ENCODE measurements around the gene CDK19.

Gene CDK19

DNA sequence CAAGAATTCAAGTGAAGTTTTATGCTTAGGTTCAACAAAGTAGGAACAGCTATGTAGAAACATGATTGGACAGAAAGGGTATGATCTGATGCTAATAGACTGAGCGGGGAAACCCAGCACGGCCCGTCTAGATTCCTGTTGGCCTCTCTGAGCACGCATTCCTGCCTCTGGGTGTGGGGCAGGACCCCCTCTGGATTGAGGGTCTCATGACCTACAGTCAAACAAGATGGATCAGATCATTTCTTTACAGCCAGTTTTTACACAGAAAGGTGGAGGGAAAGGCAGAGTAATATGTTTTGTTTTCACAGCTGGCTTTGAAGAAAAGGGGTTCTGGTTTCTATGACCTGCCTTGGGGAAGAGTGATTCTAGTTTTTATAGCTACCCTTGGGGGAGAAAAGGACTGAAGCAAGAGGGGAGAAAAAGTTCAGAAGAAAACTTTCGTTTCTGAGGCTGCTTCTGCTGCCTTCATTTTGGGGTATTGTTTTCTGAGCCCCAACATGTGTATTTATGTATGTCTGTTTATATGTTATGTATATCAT, 239.3 kb downstream of the CDK19 start:
- H2AFZ ChIP-seq (ENCODE audit: low read length): no peak overlapping the region
- no peaks in the 10 kb centered on the region for H3K79me2 ChIP-seq (ENCODE audit: insufficient read depth, low read length)
- TF ChIP-seq, protein P1, sequence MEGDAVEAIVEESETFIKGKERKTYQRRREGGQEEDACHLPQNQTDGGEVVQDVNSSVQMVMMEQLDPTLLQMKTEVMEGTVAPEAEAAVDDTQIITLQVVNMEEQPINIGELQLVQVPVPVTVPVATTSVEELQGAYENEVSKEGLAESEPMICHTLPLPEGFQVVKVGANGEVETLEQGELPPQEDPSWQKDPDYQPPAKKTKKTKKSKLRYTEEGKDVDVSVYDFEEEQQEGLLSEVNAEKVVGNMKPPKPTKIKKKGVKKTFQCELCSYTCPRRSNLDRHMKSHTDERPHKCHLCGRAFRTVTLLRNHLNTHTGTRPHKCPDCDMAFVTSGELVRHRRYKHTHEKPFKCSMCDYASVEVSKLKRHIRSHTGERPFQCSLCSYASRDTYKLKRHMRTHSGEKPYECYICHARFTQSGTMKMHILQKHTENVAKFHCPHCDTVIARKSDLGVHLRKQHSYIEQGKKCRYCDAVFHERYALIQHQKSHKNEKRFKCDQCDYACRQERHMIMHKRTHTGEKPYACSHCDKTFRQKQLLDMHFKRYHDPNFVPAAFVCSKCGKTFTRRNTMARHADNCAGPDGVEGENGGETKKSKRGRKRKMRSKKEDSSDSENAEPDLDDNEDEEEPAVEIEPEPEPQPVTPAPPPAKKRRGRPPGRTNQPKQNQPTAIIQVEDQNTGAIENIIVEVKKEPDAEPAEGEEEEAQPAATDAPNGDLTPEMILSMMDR (IDR thresholded peaks at IDR 0.05; ENCODE audit: low read length): no peak
- TF ChIP-seq EZH2 (IDR thresholded peaks at IDR 0.05; ENCODE audit: borderline replicate concordance, low read length): no peak
- no peak overlapping the region for H3K27ac ChIP-seq (ENCODE audit: low read depth, low read length, poor library complexity, severe bottlenecking)
- no peak overlapping the region for H3K9ac ChIP-seq (ENCODE audit: low read length)
- no peaks in the 10 kb centered on the region for H3K9me3 ChIP-seq (ENCODE audit: low read length)
- no peak overlapping the region for H3K4me3 ChIP-seq (ENCODE audit: low read depth, low read length, poor library complexity, severe bottlenecking)
- no peaks in the 10 kb centered on the region for H4K20me1 ChIP-seq (ENCODE audit: insufficient read depth, low read length)
- H3K4me2 ChIP-seq (ENCODE audit: low read length): no peak overlapping the region
- no peaks in the 10 kb centered on the region for H3K36me3 ChIP-seq (ENCODE audit: insufficient read depth, low read length)
- no peaks in the 10 kb centered on the region for H3K27me3 ChIP-seq (ENCODE audit: insufficient read depth, low read length)
- no peaks in the 10 kb centered on the region for H3K9me2 ChIP-seq (ENCODE audit: low read depth, low read length)
- H3K4me1 ChIP-seq (ENCODE audit: insufficient read depth, low read length, severe bottlenecking): no peaks in the 10 kb centered on the region
- no peaks in the 10 kb centered on the region for H3F3A ChIP-seq (ENCODE audit: insufficient read depth, low read length)

DNA sequence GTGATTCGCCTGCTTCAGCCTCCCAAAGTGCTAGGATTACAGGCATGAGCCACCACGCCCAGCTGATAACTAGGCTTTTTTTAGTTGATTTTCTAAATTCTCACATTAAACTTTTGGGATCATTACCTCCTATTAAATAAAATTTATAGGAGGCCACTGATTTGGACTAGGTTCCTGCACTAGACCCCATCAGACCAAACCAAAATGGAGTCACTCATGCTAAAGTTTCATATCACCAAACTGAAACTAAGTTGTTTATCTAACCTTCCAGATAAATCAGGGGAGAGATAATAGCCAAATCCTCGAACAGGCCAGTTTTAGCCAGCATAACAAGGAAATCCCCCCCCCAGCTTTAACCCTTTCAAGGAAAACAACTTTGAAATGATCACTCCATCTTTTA, 240.5 kb downstream of the CDK19 start:
- Histone ChIP-seq H3K27ac (ENCODE audit: low read depth, low read length, poor library complexity, severe bottlenecking) (no peak overlapping the region), H3F3A (ENCODE audit: insufficient read depth, low read length) (no peaks in the 10 kb centered on the region), H3K9ac (ENCODE audit: low read length) (no peak overlapping the region), H3K36me3 (ENCODE audit: insufficient read depth, low read length) (no peaks in the 10 kb centered on the region), H3K79me2 (ENCODE audit: insufficient read depth, low read length) (no peaks in the 10 kb centered on the region), H3K4me1 (ENCODE audit: insufficient read depth, low read length, severe bottlenecking) (no peaks in the 10 kb centered on the region), H2AFZ (ENCODE audit: low read length) (no peak overlapping the region), H3K4me2 (ENCODE audit: low read length) (no peak overlapping the region), H3K9me3 (ENCODE audit: low read length) (no peaks in the 10 kb centered on the region), H3K9me2 (ENCODE audit: low read depth, low read length) (no peaks in the 10 kb centered on the region), H3K27me3 (ENCODE audit: insufficient read depth, low read length) (no peaks in the 10 kb centered on the region), H4K20me1 (ENCODE audit: insufficient read depth, low read length) (no peaks in the 10 kb centered on the region), H3K4me3 (ENCODE audit: low read depth, low read length, poor library complexity, severe bottlenecking) (no peak overlapping the region)
- TF ChIP-seq EZH2 (IDR thresholded peaks at IDR 0.05; ENCODE audit: borderline replicate concordance, low read length): no peak
- TF ChIP-seq, protein P1 (IDR thresholded peaks at IDR 0.05; ENCODE audit: low read length): no peak

DNA sequence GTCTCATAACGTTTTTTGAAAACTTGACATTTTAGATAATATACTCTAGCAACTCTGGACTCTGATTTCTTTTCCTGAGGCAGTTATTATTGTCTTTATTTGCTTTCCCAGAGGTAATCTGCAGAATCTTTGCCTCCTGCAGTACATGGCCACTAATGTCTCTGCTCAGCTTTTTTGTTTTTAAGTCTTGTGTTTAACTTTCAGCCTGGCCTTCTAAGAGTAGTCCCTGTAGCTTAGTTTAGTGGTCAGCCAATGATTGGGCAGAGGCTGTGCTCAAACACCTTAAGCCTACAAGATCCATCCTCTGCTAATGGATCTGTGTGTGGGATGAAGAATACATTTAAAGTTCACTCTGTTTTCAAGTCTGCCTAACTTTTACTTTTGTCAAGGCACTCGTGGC, 241.7 kb downstream of the CDK19 start:
- no peak overlapping the region for H3K4me2 ChIP-seq (ENCODE audit: low read length)
- TF ChIP-seq EZH2 (IDR thresholded peaks at IDR 0.05; ENCODE audit: borderline replicate concordance, low read length): no peak
- TF ChIP-seq, protein P1 (IDR thresholded peaks at IDR 0.05; ENCODE audit: low read length): no peak
- H3K9me3 ChIP-seq (ENCODE audit: low read length): no peaks in the 10 kb centered on the region
- no peaks in the 10 kb centered on the region for H3K36me3 ChIP-seq (ENCODE audit: insufficient read depth, low read length)
- H3K79me2 ChIP-seq (ENCODE audit: insufficient read depth, low read length): no peaks in the 10 kb centered on the region
- H3K4me1 ChIP-seq (ENCODE audit: insufficient read depth, low read length, severe bottlenecking): no peaks in the 10 kb centered on the region
- H3K9me2 ChIP-seq (ENCODE audit: low read depth, low read length): no peaks in the 10 kb centered on the region
- H3K27ac ChIP-seq (ENCODE audit: low read depth, low read length, poor library complexity, severe bottlenecking): no peak overlapping the region
- no peak overlapping the region for H2AFZ ChIP-seq (ENCODE audit: low read length)
- H3K9ac ChIP-seq (ENCODE audit: low read length): no peak overlapping the region
- H4K20me1 ChIP-seq (ENCODE audit: insufficient read depth, low read length): no peaks in the 10 kb centered on the region
- no peak overlapping the region for H3K4me3 ChIP-seq (ENCODE audit: low read depth, low read length, poor library complexity, severe bottlenecking)
- H3F3A ChIP-seq (ENCODE audit: insufficient read depth, low read length): no peaks in the 10 kb centered on the region
- H3K27me3 ChIP-seq (ENCODE audit: insufficient read depth, low read length): no peaks in the 10 kb centered on the region

All from OCI-LY1 (cell line).